SKM-1 treated with dmso at 0.1 percent for 144 hours (cell line): ENCODE data around the gene CEP152.
"Not testable (repeated sequence)": the region's sequence is repeated elsewhere in the genome, so short reads cannot be mapped to it uniquely, and the experiment has no call there.

Source experiments
- DNase-seq: peaks from one replicate; lab custom pipeline; 2025; ENCODE audit not compliant: unreplicated experiment; lab: John Stamatoyannopoulos, UW

CEP152 gene

DNA sequence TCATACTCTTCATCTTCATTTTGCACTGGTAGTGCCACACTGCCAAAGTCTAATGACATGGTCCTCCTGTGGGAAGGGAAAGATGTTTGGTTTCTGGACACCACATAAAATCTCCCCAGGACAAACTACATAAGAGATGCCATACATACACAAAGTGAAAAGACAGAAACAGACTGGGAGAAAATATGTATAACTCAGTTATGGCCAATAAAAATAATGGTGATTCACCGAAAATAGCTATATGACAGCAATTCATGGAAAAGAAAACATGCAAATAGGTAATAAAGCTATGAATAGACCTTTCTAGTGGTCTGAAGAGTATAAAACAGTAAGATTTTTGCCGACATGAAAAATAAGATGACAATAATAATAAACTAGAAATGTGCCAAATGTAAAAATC lies 5.3 kb downstream of the CEP152 start:
- no peak for DNase-seq

DNA sequence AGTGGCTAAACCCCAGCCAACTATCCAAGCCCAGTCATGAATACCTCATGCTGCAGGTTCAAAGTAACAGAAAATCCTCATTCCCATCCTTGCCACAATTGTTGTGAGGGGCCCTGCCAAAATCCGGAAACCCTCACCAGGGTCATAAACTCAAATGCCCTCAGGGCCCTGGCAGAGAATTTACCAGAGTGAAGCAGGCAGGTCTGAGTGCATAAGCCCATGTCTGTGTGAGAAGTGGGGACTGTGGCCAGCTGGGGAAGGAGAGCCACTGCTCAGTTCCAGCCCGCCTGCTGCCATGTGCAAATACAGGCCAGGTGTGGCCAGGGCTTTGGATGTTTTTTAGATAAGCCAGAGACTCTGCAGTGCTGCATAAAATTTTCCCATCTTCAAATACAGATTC lies 7.0 kb downstream of the CEP152 start:
- no peak for DNase-seq

DNA sequence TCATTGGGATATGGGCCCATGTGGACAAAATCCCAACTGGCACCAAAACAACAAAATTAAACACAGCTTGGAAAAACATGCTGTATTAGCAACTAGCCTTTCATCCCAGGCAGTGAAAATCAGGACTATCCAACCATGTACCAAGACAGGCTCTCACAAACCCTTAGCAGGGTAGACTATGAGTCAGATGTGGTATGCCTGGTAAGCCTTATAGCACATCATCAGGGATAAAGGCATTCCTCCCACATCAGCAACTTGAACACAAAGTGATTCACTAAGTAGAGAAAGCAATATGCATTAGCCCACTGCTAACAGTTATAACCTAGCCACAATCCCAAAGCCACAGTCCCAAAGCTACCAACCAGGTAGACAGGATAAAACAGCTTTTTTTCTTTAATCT lies 8.0 kb downstream of the CEP152 start:
- DNase-seq = no peak

DNA sequence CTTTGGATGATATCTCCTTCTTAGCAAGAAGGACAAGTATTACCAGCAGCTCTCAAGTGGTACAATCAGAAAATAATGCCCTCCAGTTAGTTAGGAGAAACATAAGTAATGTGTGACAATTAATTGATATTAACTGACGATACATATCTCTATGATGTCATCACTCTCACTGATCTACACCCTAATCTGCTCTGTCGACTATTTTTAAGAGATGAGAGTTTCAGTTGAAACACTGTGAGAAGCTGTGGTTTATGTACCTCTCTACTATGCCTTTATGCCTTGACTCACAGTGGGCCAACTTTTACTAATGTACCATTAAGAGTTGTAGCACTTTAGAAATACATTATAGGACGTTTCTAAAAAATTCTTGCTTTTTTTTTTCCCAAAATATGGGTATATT lies 8.6 kb downstream of the CEP152 start:
- DNase-seq = no peak

GRCh38 chr15:48800811-48801455 lies 9.9 kb downstream of the CEP152 start:
- DNase-seq = no peak

- DNase-seq = no peak
Observed at GRCh38 chr15:48800245-48800644, 10.6 kb downstream of the CEP152 start.

GRCh38 chr15:48798319-48798718 lies 12.6 kb downstream of the CEP152 start:
- DNase-seq = no peak

GRCh38 chr15:48796930-48797329 lies 13.9 kb downstream of the CEP152 start:
- DNase-seq = no peak

- DNase-seq = no peak
Observed at GRCh38 chr15:48796521-48796920, 14.3 kb downstream of the CEP152 start.

DNA sequence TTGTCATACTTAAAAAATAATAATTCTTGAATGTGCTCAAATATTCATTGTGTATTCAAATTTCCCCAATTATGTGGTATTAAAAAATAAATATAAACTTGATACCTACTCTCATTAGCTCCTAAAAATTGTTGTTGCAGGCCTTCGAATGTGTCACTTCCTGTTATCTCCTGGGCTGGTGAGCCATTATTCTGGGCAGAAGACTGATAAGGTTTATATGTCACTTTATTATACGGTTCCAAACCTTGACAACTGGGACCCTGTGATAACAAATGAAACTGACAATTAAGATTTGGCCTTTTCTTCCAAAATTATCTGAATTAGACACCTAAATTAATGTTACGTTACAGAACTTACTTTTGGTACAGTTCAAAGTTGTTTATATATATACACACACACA lies 15.0 kb downstream of the CEP152 start:
- DNase-seq = no peak

DNA sequence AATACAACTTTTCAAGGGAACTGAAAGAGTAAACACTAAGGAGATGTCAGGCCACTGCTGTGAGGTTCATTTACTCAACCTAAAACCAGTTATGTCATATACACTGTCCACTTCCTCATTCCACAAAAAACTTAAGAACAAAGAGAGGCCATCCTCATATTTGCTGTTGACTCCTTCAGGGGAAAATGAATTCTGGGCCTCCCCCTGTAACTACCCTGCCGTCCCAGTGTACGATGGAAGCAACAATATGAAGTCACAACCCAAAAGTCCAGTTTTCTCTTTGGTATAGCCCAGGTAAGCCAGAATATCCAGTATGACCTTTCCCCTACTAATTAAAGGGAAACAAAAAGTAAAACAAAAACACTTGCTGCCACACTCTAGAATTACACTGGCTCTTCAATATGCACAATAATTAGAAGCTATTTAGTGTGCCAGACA lies 16.2 kb downstream of the CEP152 start:
- DNase-seq = peak; percentile 83

GRCh38 chr15:48792408-48792807 lies 18.5 kb downstream of the CEP152 start:
- no peak for DNase-seq

DNA sequence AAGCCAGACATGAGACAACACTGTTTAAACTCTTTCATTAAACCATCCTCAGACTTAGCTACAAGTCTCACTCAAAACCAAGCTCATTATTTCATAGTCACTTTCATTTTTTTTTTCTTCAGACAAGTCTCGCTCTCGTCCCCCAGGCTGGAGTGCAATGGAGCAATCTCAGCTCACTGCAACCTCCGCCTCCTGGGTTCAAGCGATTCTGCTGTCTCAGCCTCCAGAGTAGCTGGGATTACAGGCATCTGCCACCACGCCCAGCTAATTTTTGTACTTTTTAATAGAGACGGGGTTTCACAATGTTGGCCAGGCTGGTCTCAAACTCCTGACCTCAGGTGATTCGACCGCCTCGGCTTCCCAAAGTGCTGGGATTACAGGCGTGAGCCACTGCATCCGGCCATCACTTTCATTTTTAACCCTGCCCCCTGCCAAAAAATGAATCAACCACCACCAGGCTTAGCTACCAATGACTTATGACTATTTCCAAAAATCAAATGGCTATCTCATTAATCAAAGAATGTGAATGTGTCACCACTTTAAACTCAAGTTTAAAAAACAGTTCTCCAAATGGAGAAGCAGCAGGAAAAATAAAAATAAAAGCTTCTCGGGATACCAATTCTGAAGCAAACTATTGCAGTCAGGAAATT lies 20.3 kb downstream of the CEP152 start:
- DNase-seq = not testable (repeated sequence)

DNA sequence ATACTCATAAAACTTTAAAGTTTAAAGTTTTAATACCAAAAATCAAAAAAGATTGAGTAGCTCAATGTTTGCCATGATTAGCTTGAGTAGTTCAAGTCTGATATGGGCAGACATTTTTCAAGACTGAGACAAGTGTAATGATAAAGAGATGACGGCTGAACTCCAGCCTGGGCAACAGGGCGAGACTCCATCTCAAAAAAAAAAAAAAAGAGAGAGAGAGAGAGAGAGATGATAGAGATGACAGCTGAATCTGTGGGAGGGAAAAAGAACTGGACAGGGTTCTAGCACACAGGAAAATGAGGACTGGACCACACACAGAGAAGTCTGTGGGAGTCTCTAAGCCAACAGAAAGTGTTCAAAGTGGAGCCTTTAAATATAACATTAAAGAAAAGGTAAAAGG lies 25.2 kb downstream of the CEP152 start:
- DNase-seq = no peak

- no peak for DNase-seq
Observed at GRCh38 chr15:48785195-48785594, 25.7 kb downstream of the CEP152 start.

DNA sequence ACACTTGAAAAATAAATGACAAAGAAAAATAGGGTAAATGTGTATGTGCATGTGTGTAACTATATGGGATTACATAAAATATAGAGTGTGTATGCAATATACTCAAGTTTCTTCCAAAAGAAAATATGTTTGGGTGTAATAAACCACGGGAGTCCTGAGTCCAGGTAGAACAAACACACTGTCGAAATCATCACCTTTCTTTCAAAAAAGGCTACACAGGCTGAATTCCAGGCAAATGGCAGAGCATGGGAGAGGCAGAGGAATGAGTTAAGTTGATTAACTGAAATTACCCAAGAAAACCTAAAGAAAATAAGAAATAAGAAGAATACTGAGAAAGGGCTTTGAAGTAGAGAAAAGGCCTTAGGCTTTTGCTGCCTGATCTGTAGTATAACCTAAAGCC lies 26.1 kb downstream of the CEP152 start:
- DNase-seq = no peak

- no peak for DNase-seq
Observed at GRCh38 chr15:48782911-48783310, 28.0 kb downstream of the CEP152 start.

DNA sequence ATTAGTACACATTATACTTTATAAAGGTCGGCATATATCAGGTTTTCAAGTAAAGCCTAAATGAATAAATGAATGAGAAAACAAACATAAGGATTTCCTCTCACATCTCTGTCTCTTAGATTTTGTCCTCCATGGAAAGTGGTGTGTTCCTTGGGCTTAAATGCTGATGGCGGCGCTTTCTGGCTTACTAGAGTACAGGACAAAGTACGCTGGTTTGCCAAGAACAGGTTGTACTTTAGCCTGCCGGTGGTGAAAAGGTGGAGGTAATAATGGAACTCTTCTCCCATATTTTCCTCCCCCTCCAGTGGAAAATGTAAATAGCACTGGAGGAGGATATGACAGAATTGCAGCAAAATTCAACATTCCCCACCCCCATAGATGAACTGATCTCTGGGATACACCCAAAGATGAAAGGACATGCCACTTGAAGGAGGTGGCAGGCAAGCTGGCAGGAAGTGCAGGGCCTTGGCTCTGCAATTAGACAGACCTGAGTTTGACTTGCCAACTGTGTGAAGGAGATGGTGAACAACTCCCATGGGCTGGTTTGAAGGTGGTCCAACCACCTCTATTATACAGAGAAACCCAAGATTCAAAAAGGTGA lies 29.3 kb downstream of the CEP152 start:
- DNase-seq = no peak

DNA sequence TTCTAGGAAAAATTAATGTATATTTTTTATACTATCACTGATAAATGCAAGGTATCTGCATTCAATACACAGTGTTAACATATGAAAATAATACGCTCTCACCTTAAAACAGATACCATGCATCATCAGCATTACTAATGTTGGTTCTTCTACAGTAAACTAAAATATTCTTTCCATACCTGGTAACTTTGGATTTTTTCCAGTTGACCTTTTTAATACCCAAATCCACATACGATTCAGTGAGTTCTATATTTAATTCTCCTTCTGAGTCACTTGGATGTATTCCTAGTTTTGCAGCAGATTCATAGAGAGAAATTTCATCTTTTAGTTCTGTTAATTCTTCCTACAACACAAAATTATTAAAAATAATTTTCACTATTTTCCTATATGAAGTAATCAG lies 29.9 kb downstream of the CEP152 start:
- no peak for DNase-seq

GRCh38 chr15:48778331-48778730 lies 32.5 kb downstream of the CEP152 start:
- no peak for DNase-seq

DNA sequence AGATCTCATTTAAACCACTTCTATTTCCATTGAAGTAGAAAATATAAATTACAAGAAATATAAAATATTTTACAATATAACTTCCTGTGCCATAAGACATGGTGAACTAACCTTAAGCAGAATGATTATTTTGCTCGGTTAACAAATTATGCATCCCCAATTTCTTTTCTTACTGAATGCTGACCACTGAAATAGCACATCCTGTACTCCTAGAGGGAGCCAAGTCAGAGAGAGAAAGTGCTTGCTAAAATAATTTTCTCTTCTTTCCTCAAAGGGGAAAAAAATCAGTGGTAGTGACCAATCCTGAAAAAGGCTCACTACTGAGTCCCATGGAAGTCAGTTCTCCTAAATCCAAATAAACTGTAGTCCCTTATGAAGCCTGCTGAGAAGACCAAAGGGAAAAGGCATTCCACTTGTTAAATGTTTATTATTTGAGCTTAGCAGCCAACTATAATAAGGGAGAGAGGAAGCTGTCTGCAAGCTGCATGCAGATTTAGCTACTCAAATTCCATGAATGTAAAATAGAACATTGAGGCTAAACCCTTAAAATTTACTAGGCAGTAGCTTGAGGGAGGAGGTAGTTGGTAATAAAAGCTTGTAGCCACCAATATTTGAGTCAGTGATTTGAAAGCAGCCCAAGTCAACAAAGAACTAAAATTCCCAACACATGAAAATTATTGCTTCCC lies 33.1 kb downstream of the CEP152 start:
- no peak for DNase-seq

- DNase-seq = no peak
Observed at GRCh38 chr15:48775546-48775945, 35.3 kb downstream of the CEP152 start.
